BJ (cell line): Measurements from ENCODE around the gene CTNND1. TPM values are rescaled to one million over a fixed set of nuclear protein-coding genes. Genes with fewer than 3 reads are reported as not detected.
A peak's percentile ranks its signal among the peaks of the same experiment; 100 is the strongest.

Source experiments
- CTCF ChIA-PET: fragments of 350-600 bp; formaldehyde crosslinking; extraction: SDS; loops from one replicate; lab custom pipeline; 2021; ENCODE audit warnings: antibody characterized with exemption, inconsistent platforms; lab: Yijun Ruan, JAX
- POLR2A ChIA-PET: fragments of 300-600 bp; sonication (Branson Sonifier 250); formaldehyde crosslinking; extraction: SDS; loops from one replicate; lab custom pipeline; 2021; ENCODE audit warnings: antibody characterized with exemption; lab: Charles Lee
- DNase-seq: peaks from one replicate; pipeline ENCODE4 v3.0.0-alpha.2; 2011; ENCODE audit warnings: low read depth
- H3K27me3 ChIP-seq: 2 replicates; pipeline ENCODE4 v1.6.0; 2011; ENCODE audit warnings: low read length; ENCODE audit not compliant: control insufficient read depth, insufficient read depth
- H3K36me3 ChIP-seq: 2 replicates; pipeline ENCODE4 v1.5.1; 2011; ENCODE audit warnings: low read length; ENCODE audit not compliant: control insufficient read depth, insufficient read depth
- H3K4me3 ChIP-seq: 2 replicates; pipeline ENCODE4 v1.5.1; 2011; ENCODE audit warnings: low read depth, mild to moderate bottlenecking, control low read depth, low read length
- CTCF ChIP-seq: IDR thresholded peaks from 2 replicates; pipeline ENCODE4 v1.5.1; 2011; ENCODE audit warnings: low read depth, mild to moderate bottlenecking, control low read depth, inconsistent platforms, low read length, moderate library complexity; ENCODE audit not compliant: insufficient read depth
- polyA plus RNA-seq: library from polyadenylated mRNA; depleted of rRNA; stranded (reverse); fragments of >200 nt; gene quantifications from 2 replicates; pipeline ENCODE4 v1.2.3, GENCODE V29; 2011

The CTNND1 gene
- polyA plus RNA-seq, 1 experiment: 286 TPM

GRCh38 chr11:57771365-57771764 lies 9.8 kb downstream of the CTNND1 start:
- Histone ChIP-seq H3K27me3 (no peaks in the 10 kb centered on the region), H3K36me3 (no peaks in the 10 kb centered on the region), H3K4me3 (no peak overlapping the region)
- no peak for DNase-seq
- no peak for TF ChIP-seq CTCF
- CTCF ChIA-PET: interaction anchor here (0.6 to 1.2 kb wide), 4 partner anchors 10 to 276 kb away, joined by 3 to 7 read pairs (median 3); no protein-coding TSS in a partner anchor
- POLR2A ChIA-PET: no interaction called here

GRCh38 chr11:57772562-57772961 lies 11.0 kb downstream of the CTNND1 start:
- H3K27me3 ChIP-seq: no peaks in the 10 kb centered on the region
- H3K4me3 ChIP-seq: no peak overlapping the region
- CTCF ChIA-PET: interaction anchor here (1.2 kb wide), 1 partner anchor 28 kb away, joined by 7 read pairs; no protein-coding TSS in a partner anchor
- no peak for DNase-seq
- TF ChIP-seq CTCF: no peak
- POLR2A ChIA-PET: no interaction called here
- H3K36me3 ChIP-seq: no peaks in the 10 kb centered on the region

- ChIA-PET POLR2A (no interaction called here), CTCF (no interaction called here)
- H3K36me3 ChIP-seq: no peaks in the 10 kb centered on the region
These were observed 11.5 kb downstream of the CTNND1 start for GRCh38 chr11:57773026-57773598.

GRCh38 chr11:57775491-57775890 lies 13.9 kb downstream of the CTNND1 start:
- Histone ChIP-seq H3K4me3 (no peak overlapping the region), H3K36me3 (no peaks in the 10 kb centered on the region), H3K27me3 (no peaks in the 10 kb centered on the region)
- POLR2A ChIA-PET: interaction anchor here (0.6 kb wide), 1 partner anchor 247 kb away, joined by 3 read pairs; no protein-coding TSS in a partner anchor
- DNase-seq: no peak
- CTCF ChIA-PET: interaction anchor here (0.5 to 0.9 kb wide), 2 partner anchors 11 to 441 kb away, joined by 3 read pairs; no protein-coding TSS in a partner anchor
- no peak for TF ChIP-seq CTCF

More at GRCh38 chr11:57773026-57773598, 11.5 kb downstream of the CTNND1 start:
- TF ChIP-seq CTCF: no peak
- no peak for DNase-seq
- Histone ChIP-seq H3K4me3 (no peak overlapping the region), H3K27me3 (no peaks in the 10 kb centered on the region)

GRCh38 chr11:57776031-57776521 lies 14.5 kb downstream of the CTNND1 start:
- ChIA-PET CTCF (interaction anchor here (0.9 to 1.0 kb wide), 2 partner anchors 11 to 13 kb away, joined by 3 to 4 read pairs; no protein-coding TSS in a partner anchor), POLR2A (no interaction called here)
- TF ChIP-seq CTCF: no peak

More at GRCh38 chr11:57776031-57776521, 14.5 kb downstream of the CTNND1 start:
- no peaks in the 10 kb centered on the region for H3K36me3 ChIP-seq
- no peaks in the 10 kb centered on the region for H3K27me3 ChIP-seq
- peak; percentile 52 for DNase-seq
- H3K4me3 ChIP-seq: no peak overlapping the region
